IMR-90 (cell line): ENCODE measurements around the gene PPDPF. TPM values are rescaled to one million over a fixed set of nuclear protein-coding genes. Genes with fewer than 3 reads are reported as not detected.

Source experiments
- ATAC-seq: fragments of 200-7000 bp; cut with Tn5 transposase; 2 replicates; pipeline ENCODE4 v1.9.1; 2020; ENCODE audit warnings: low read depth, mild to moderate bottlenecking, moderate library complexity
- BruUV-seq: library from RNA; stranded (reverse); fragments of 400-500 nt; replicated peaks from 2 replicates; lab custom pipeline; 2021; lab: Mats Ljungman, UMichigan
- CTCF ChIA-PET: fragments of 300-600 bp; formaldehyde crosslinking; extraction: SDS; loops from one replicate; lab custom pipeline; 2021; ENCODE audit warnings: antibody characterized with exemption; lab: Yijun Ruan, JAX
- POLR2A ChIA-PET: fragments of 300-600 bp; sonication (Branson Sonifier 250); formaldehyde crosslinking; loops from one replicate; lab custom pipeline; 2022; ENCODE audit warnings: antibody characterized with exemption; ENCODE audit not compliant: unreplicated experiment; lab: Charles Lee
- DNase-seq: peaks from one replicate; pipeline ENCODE4 v3.0.0; 2013
- H2AFZ ChIP-seq: replicated peaks from 2 replicates; pipeline ENCODE3; 2013; ENCODE audit warnings: low read length, mild to moderate bottlenecking; ENCODE audit not compliant: poor library complexity
- H2AK5ac ChIP-seq: 2 replicates; pipeline ENCODE4 v1.6.1; 2013; ENCODE audit warnings: low read depth, low read length, inconsistent platforms
- H2AK9ac ChIP-seq: replicated peaks from 2 replicates; pipeline ENCODE3; 2013; ENCODE audit warnings: mild to moderate bottlenecking, low read depth, low read length, moderate library complexity; ENCODE audit not compliant: poor library complexity
- H2BK120ac ChIP-seq: 2 replicates; pipeline ENCODE4 v1.6.1; 2013; ENCODE audit warnings: low read depth, low read length, inconsistent platforms
- H2BK15ac ChIP-seq: 3 replicates; pipeline ENCODE4 v1.6.1; 2013; ENCODE audit warnings: low read depth, low read length, inconsistent platforms
- H2BK20ac ChIP-seq: 2 replicates; pipeline ENCODE4 v1.6.1; 2013; ENCODE audit warnings: low read depth, mild to moderate bottlenecking, inconsistent platforms, low read length, moderate library complexity
- H2BK5ac ChIP-seq: 2 replicates; pipeline ENCODE4 v1.6.1; 2013; ENCODE audit warnings: mild to moderate bottlenecking, low read depth, low read length, inconsistent platforms; ENCODE audit not compliant: poor library complexity, severe bottlenecking
- H3K14ac ChIP-seq: replicated peaks from 2 replicates; pipeline ENCODE4 v1.6.1; 2013; ENCODE audit warnings: low read depth, low read length, inconsistent platforms
- H3K18ac ChIP-seq: 2 replicates; pipeline ENCODE4 v1.6.1; 2013; ENCODE audit warnings: low read depth, low read length, control low read depth
- H3K23ac ChIP-seq: 2 replicates; pipeline ENCODE4 v1.6.1; 2013; ENCODE audit warnings: low read depth, low read length, inconsistent platforms
- H3K27ac ChIP-seq: 2 replicates; pipeline ENCODE4 v1.5.1; 2013; ENCODE audit warnings: mild to moderate bottlenecking, control low read depth, low read length; ENCODE audit not compliant: insufficient read depth
- H3K27me3 ChIP-seq: 2 replicates; pipeline ENCODE4 v1.6.1; 2013; ENCODE audit warnings: low read length; ENCODE audit not compliant: control insufficient read depth, insufficient read depth
- H3K36me3 ChIP-seq: 2 replicates; pipeline ENCODE4 v1.6.1; 2013; ENCODE audit warnings: low read length, mixed read lengths; ENCODE audit not compliant: control insufficient read depth, insufficient read depth
- H3K4ac ChIP-seq: 2 replicates; pipeline ENCODE4 v1.6.1; 2013; ENCODE audit warnings: low read depth, low read length, inconsistent platforms
- H3K4me1 ChIP-seq: 2 replicates; pipeline ENCODE4 v1.6.1; 2013; ENCODE audit warnings: low read length, mixed read lengths; ENCODE audit not compliant: control insufficient read depth, insufficient read depth
- H3K4me2 ChIP-seq: 2 replicates; pipeline ENCODE4 v1.6.1; 2013; ENCODE audit warnings: low read depth, mild to moderate bottlenecking, control low read depth, low read length, moderate library complexity
- H3K4me3 ChIP-seq: 2 replicates; pipeline ENCODE4 v1.5.1; 2013; ENCODE audit warnings: low read depth, mild to moderate bottlenecking, control low read depth, low read length, moderate library complexity; ENCODE audit not compliant: insufficient read depth
- H3K56ac ChIP-seq: 2 replicates; pipeline ENCODE4 v1.6.1; 2013; ENCODE audit warnings: low read length, inconsistent platforms; ENCODE audit not compliant: insufficient read depth; ENCODE audit errors: extremely low read depth
- H3K79me1 ChIP-seq, 2 experiments: 2 replicates each; pipeline ENCODE4 v1.6.1; 2013; ENCODE audit warnings: low read length in 2 of 2, inconsistent platforms in 1 of 2, low read depth in 1 of 2
- H3K9ac ChIP-seq: 2 replicates; pipeline ENCODE4 v1.6.1; 2013; ENCODE audit warnings: low read depth, low read length, control low read depth
- H3K9me1 ChIP-seq: 2 replicates; pipeline ENCODE4 v1.6.1; 2013; ENCODE audit warnings: low read length, inconsistent platforms; ENCODE audit not compliant: insufficient read depth
- H3K9me3 ChIP-seq: 2 replicates; pipeline ENCODE4 v1.6.1; 2013; ENCODE audit warnings: low read length; ENCODE audit not compliant: control insufficient read depth, insufficient read depth
- H4K20me1 ChIP-seq: 2 replicates; pipeline ENCODE4 v1.6.1; 2013; ENCODE audit warnings: low read length, inconsistent platforms; ENCODE audit not compliant: insufficient read depth
- H4K5ac ChIP-seq: 2 replicates; pipeline ENCODE4 v1.6.1; 2013; ENCODE audit warnings: mild to moderate bottlenecking, low read depth, low read length, control low read depth
- H4K8ac ChIP-seq, 2 experiments: 2 replicates each; pipeline ENCODE4 v1.6.1; 2013; ENCODE audit warnings: low read depth in 2 of 2, low read length in 2 of 2, control low read depth in 1 of 2, inconsistent platforms in 1 of 2
- H4K91ac ChIP-seq: 2 replicates; pipeline ENCODE4 v1.6.1; 2013; ENCODE audit warnings: low read depth, low read length, inconsistent platforms; ENCODE audit not compliant: insufficient read depth
- BHLHE40 ChIP-seq: fragments of 150-350 bp; IDR thresholded peaks from 2 replicates; pipeline ENCODE4 v1.6.1; 2016; ENCODE audit warnings: mild to moderate bottlenecking, low read depth, low read length
- CHD1 ChIP-seq: IDR thresholded peaks from 2 replicates; pipeline ENCODE4 v1.6.1; 2012; ENCODE audit warnings: low read depth, low read length, improper control_type of control experiment
- MAZ ChIP-seq: IDR thresholded peaks from 2 replicates; pipeline ENCODE4 v1.6.1; 2012; ENCODE audit warnings: low read depth, mild to moderate bottlenecking, low read length, improper control_type of control experiment, moderate library complexity, borderline replicate concordance
- MXI1 ChIP-seq: IDR thresholded peaks from 2 replicates; pipeline ENCODE4 v1.6.1; 2012; ENCODE audit warnings: low read depth, mild to moderate bottlenecking, low read length, moderate library complexity, borderline replicate concordance
- RCOR1 ChIP-seq: IDR thresholded peaks from 2 replicates; pipeline ENCODE4 v1.6.1; 2012; ENCODE audit warnings: mild to moderate bottlenecking, low read length, improper control_type of control experiment; ENCODE audit not compliant: insufficient replicate concordance
- RFX5 ChIP-seq: IDR thresholded peaks from 2 replicates; pipeline ENCODE4 v1.8.0; 2012; ENCODE audit warnings: low read depth, mild to moderate bottlenecking, low read length, moderate library complexity
- SMC3 ChIP-seq: fragments of 150-350 bp; IDR thresholded peaks from 2 replicates; pipeline ENCODE4 v1.6.1; 2016; ENCODE audit warnings: low read depth, mild to moderate bottlenecking, antibody characterized with exemption, low read length, moderate library complexity
- WGBS, 2 experiments: methylation state at CpG; one replicate each; pipeline versions ENCODE4 v1.1.5 to v1.1.7; 2013; ENCODE audit warnings: missing lambda C conversion rate in 2 of 2; ENCODE audit not compliant: insufficient read length in 1 of 2; ENCODE audit errors: extremely low coverage in 2 of 2; 5-methylcytosine and 5-hydroxymethylcytosine counted together
- dilution Hi-C: fragments of 300-500 bp; cut with HindIII; formaldehyde crosslinking; loops from one replicate; pipeline ENCODE4 v1.14.3; 2018; ENCODE audit warnings: low sequenced_read_pairs; ENCODE audit not compliant: unreplicated experiment
- in situ Hi-C: fragments of 300-500 bp; cut with MboI; formaldehyde crosslinking; loops from 3 replicates; pipeline ENCODE4 v1.14.3; 2019; ENCODE audit warnings: low sequenced_read_pairs, inconsistent platforms, mixed read lengths
- intact Hi-C: fragments of 100-400 bp; cut with micrococcal nuclease; formaldehyde crosslinking; loops from 2 replicates; pipeline ENCODE4 v1.10.0; 2022
- polyA plus RNA-seq, 3 experiments: library from polyadenylated mRNA; depleted of rRNA; stranded (reverse); fragments of >200 nt; gene quantifications; 2 replicates each; pipeline ENCODE4 v1.2.3, GENCODE V29; 2012; ENCODE audit warnings: low replicate concordance in 1 of 3
- total RNA-seq: library from RNA; depleted of rRNA; stranded (reverse); fragments of >200 nt; gene quantifications from 2 replicates; pipeline ENCODE4 v1.2.3, GENCODE V29; 2012
- TF ChIP-seq, protein P1 (sequence below): fragments of 150-350 bp; IDR thresholded peaks from 2 replicates; pipeline ENCODE4 v1.6.1; 2016; ENCODE audit warnings: low read depth, mild to moderate bottlenecking, low read length, moderate library complexity, borderline replicate concordance

Gene PPDPF
- total and polyA plus RNA-seq, 2 of the 4 experiments (the other 2 are of a cell fraction) = 12.9 to 171 TPM

GRCh38 chr20:63522091-63522868 is 1.7 kb downstream of the PPDPF start (continued):
- no peak for TF ChIP-seq MXI1

DNA sequence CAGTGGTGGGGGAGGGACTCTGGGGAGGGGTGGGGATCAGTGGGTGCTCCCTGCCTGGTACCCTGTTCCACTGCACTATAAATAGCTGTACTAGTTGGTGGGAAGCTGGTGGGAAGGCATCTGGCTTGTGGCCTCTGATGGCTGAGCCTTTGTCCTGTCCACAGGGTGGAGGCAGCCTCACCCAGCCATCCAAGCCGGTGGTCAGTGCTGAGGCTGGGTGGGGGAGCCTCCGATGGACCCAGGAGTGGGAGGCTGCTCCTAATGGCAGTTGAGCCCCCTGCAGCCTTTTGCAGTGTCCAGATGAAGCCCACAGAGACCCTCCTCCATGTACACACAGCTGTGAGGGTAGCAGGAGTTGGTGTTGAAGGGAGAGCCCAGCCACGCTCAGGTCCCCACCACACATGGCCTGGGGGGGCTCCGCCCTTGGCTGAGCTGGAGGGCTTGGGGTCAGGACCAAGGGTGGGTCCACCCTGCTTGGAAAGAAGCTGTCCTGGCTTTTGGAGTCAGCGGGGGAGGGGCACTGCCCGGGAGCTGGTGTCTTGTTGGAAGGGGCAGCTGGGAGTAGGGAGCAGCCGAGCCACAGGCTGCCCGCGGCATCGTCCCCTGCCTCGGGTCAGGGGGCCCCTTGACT is 2.5 kb downstream of the PPDPF start:
- no peak overlapping the region for H2BK20ac ChIP-seq
- H2BK120ac ChIP-seq = no peak overlapping the region
- dilution Hi-C loops = no loop called here
- DNase-seq (no peak), ATAC-seq (no peak)
- no peak overlapping the region for H3K4ac ChIP-seq
- WGBS, 2 experiments = no CpG with 5 or more reads among the region's 11 CpGs
- H3K18ac ChIP-seq = no peak overlapping the region
- intact Hi-C loops = no loop called here
- H3K14ac ChIP-seq = no peak overlapping the region
- TF ChIP-seq RCOR1 (no peak), CHD1 (no peak), BHLHE40 (no peak), SMC3 (no peak), RFX5 (no peak), MAZ (no peak)
- TF ChIP-seq, protein P1, sequence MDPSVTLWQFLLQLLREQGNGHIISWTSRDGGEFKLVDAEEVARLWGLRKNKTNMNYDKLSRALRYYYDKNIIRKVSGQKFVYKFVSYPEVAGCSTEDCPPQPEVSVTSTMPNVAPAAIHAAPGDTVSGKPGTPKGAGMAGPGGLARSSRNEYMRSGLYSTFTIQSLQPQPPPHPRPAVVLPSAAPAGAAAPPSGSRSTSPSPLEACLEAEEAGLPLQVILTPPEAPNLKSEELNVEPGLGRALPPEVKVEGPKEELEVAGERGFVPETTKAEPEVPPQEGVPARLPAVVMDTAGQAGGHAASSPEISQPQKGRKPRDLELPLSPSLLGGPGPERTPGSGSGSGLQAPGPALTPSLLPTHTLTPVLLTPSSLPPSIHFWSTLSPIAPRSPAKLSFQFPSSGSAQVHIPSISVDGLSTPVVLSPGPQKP = no peak
- H3K27me3 ChIP-seq = no peaks in the 10 kb centered on the region
- no TSS peak for BruUV-seq
- H3K79me1 ChIP-seq = peaks cover 19 to 38% of the 10 kb centered on the region in 2 experiments
- no peak overlapping the region for H2BK5ac ChIP-seq
- POLR2A ChIA-PET = no interaction called here
- H2AK5ac ChIP-seq = no peak overlapping the region
- H3K27ac ChIP-seq = no peak overlapping the region
- no peak overlapping the region for H3K23ac ChIP-seq
- H4K91ac ChIP-seq = no peak overlapping the region
- no peak overlapping the region for H2AK9ac ChIP-seq
- no peak overlapping the region for H4K8ac ChIP-seq
- H4K20me1 ChIP-seq = peaks cover 29% of the 10 kb centered on the region
- no peak overlapping the region for H2BK15ac ChIP-seq
- H2AFZ ChIP-seq = no peak overlapping the region
- no peak overlapping the region for H4K5ac ChIP-seq
- CTCF ChIA-PET = no interaction called here
- peaks cover 23% of the 10 kb centered on the region for H3K36me3 ChIP-seq
- no peak overlapping the region for H3K4me3 ChIP-seq
- H3K9me3 ChIP-seq = no peaks in the 10 kb centered on the region
- no peak overlapping the region for H3K56ac ChIP-seq
- peaks cover 11% of the 10 kb centered on the region; the same call in 1 of the 2 replicates for H3K9me1 ChIP-seq
- no peak overlapping the region for H3K9ac ChIP-seq
- H3K4me1 ChIP-seq = peaks cover 13% of the 10 kb centered on the region
- in situ Hi-C loops = no loop called here
- no peak overlapping the region for H3K4me2 ChIP-seq
